GM12865 (cell line): ENCODE results near the gene WDR13.

ENCODE experiments used
- DNase-seq: peaks from one replicate; pipeline ENCODE4 v3.0.0; 2010; ENCODE audit warnings: low read depth
- H3K4me3 ChIP-seq: 2 replicates; pipeline ENCODE4 v1.5.1; 2011; ENCODE audit warnings: mild to moderate bottlenecking, low read depth, low read length, control low read depth
- TF ChIP-seq, protein P1 (sequence below): IDR thresholded peaks from 2 replicates; pipeline ENCODE4 v1.5.1; 2011; ENCODE audit warnings: low read length, control low read depth, low read depth, inconsistent platforms; ENCODE audit not compliant: insufficient read depth; ENCODE audit errors: missing control alignments

Gene WDR13

DNA sequence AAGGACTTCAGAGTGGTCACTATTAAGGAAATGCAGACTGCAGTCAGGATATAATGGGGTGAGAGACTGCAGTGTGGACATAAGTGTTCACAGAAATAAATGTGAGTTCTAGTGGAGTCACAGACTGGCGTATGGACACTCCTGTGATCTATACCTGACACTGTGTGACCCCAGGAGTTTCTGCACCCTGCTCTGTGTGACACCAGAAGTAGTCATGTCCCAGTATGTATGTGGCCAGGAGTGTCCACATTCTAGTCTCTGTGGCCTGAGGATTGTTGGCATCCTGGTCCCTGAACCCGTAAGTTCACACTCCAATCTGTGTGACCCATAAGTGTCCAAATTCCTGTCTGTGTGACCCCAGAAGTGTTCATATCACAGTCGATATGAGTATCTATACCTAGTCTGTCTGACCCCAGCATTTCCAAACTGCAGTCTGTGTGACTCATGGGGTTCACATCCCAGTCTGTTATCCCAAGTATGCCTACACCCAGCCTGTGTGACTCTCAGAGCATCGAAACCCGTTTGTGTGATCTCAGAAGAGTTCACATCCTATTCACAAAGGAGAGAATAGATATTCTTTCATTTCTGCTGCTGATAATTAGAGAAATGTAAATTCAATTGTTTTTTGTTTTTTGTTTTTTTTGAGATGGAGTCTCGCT lies 16.3 kb downstream of the WDR13 start:
- TF ChIP-seq, protein P1, sequence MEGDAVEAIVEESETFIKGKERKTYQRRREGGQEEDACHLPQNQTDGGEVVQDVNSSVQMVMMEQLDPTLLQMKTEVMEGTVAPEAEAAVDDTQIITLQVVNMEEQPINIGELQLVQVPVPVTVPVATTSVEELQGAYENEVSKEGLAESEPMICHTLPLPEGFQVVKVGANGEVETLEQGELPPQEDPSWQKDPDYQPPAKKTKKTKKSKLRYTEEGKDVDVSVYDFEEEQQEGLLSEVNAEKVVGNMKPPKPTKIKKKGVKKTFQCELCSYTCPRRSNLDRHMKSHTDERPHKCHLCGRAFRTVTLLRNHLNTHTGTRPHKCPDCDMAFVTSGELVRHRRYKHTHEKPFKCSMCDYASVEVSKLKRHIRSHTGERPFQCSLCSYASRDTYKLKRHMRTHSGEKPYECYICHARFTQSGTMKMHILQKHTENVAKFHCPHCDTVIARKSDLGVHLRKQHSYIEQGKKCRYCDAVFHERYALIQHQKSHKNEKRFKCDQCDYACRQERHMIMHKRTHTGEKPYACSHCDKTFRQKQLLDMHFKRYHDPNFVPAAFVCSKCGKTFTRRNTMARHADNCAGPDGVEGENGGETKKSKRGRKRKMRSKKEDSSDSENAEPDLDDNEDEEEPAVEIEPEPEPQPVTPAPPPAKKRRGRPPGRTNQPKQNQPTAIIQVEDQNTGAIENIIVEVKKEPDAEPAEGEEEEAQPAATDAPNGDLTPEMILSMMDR: no peak
- DNase-seq: no peak
- no peak overlapping the region for H3K4me3 ChIP-seq

- no peak overlapping the region for H3K4me3 ChIP-seq
- DNase-seq: no peak
- TF ChIP-seq, protein P1: no peak
Measured at GRCh38 chrX:48616576-48616975, 19.3 kb downstream of the WDR13 start.

DNA sequence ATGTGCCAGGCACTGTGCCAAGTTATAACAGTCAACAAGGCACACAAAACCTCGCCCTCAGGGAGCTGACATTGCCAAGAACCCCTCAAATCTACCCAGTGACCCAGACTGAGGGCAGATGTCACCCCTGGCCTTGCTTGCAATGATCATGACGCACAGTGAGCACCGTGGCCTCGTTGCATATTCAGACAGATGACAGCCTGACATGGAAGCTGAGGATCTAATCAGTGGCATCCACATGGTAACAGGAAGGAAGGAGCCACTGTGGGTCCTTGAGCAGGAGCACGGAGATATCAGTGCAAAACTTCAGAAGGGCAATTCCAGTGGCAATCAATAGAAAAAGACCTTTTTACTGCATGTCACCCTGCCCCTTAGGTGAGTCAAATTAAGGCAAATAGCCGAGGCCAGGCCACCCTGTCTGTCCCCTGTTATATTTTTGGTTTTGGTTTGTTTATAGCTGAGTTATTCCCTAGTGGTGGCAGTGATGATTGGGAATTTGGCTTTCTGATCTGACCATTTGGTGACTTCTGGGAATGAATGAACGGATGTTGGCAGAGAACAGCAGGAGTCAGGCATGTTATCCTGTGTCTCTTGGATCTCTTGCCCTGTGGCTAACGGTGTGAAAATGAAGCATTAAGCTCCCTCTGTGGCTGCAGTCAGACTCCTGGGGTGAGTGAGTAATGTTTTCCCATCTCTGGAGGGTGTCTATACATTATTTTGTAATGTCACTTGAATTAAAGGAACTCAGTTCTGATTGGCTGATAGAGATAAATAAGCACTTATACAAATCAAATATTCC lies 20.4 kb downstream of the WDR13 start:
- TF ChIP-seq, protein P1: no peak
- H3K4me3 ChIP-seq: no peak overlapping the region
- DNase-seq: no peak

DNA sequence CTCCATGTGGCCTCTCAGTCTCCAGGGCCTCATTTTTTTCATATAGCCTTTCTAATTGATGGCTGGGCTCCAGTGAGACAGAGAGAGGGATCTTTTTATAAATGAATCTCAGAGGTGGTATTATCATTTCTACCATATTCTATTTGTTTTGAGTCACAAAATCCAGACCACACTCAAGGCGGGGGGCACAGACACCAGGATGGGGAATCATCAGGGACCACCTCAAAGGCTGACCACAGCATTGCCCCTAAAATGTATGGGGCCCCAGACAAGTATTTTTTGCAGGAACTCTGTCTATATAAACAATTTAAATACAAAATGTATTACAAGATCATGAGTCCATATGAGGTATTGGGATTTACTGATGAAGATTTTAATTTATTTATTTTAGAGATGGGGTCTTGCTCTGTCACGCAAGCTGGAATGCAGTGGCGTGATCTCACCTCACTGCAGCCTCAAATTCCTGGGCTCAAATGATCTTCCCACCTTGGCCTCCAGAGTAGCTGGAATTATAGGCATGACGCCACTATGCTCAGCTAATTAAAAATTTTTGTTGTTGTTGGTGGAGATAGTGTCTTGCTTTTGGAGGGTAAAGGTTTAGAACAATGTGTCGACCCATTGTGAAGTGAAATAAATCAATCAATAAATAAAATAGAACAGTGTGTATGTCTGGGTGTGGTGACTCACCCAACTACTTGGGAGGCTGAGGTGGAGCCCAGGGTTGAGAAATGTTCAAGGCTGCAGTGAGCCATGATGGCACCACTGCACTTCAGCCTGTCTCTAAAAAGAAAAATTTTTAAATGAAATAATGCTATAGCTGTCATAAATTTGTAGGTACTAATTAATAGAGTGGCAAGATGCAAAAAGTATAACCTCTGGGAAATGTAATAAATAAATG lies 29.4 kb downstream of the WDR13 start:
- no peak overlapping the region for H3K4me3 ChIP-seq

GRCh38 chrX:48631376-48632090 lies 34.2 kb downstream of the WDR13 start:
- peak; percentile 85 for DNase-seq
- TF ChIP-seq, protein P1: peak; percentile 26
- no peak overlapping the region for H3K4me3 ChIP-seq

More for the DNA sequence above, 29.4 kb downstream of the WDR13 start:
- TF ChIP-seq, protein P1: no peak
- DNase-seq: no peak

GRCh38 chrX:48632207-48632606 lies 34.9 kb downstream of the WDR13 start:
- TF ChIP-seq, protein P1: no peak
- H3K4me3 ChIP-seq: no peak overlapping the region
- no peak for DNase-seq
